Activated T-cell treated with anti-CD3 and anti-CD28 coated beads, Interleukin-2, amount 50 U/mL, for 4 hours (primary cell): ENCODE data around the gene RHEB. TPM values are rescaled to one million over a fixed set of nuclear protein-coding genes. Genes with fewer than 3 reads are reported as not detected.

Experiments
- ATAC-seq, 2 donors: fragments of 200-7000 bp; cut with Tn5 transposase; one replicate each; pipeline ENCODE4 v1.10.0; 2021
- DNase-seq: peaks from one replicate; pipeline ENCODE4 v3.0.0-alpha.2; 2020
- H3K27me3 Mint-ChIP-seq: one replicate; pipeline ENCODE4 v1.8.0; 2021; ENCODE audit warnings: low read depth, mixed read lengths
- H3K36me3 Mint-ChIP-seq: one replicate; pipeline ENCODE4 v1.8.0; 2022; ENCODE audit warnings: mixed read lengths; ENCODE audit not compliant: insufficient read depth
- H3K4me1 Mint-ChIP-seq: one replicate; pipeline ENCODE4 v1.8.0; 2021; ENCODE audit warnings: low read depth, mixed read lengths
- H3K4me3 Mint-ChIP-seq: one replicate; pipeline ENCODE4 v1.8.0; 2021; ENCODE audit warnings: mild to moderate bottlenecking, moderate library complexity, mixed read lengths
- H3K9me3 Mint-ChIP-seq: one replicate; pipeline ENCODE4 v1.8.0; 2021; ENCODE audit warnings: mixed read lengths
- total RNA-seq, 3 donors: library from RNA; stranded (reverse); gene quantifications; one replicate each; pipeline ENCODE4 v1.2.1, GENCODE V29; 2021

Gene RHEB
- total RNA-seq, 3 donors from 2014 or later = 54.9 to 57.4 (median 55.6) TPM

- Mint-ChIP-seq H3K9me3 (no peaks in the 10 kb centered on the region), H3K27me3 (no peaks in the 10 kb centered on the region), H3K4me3 (no peak overlapping the region), H3K4me1 (peaks cover 48% of the 10 kb centered on the region), H3K36me3 (no peaks in the 10 kb centered on the region)
- no peak for DNase-seq
- ATAC-seq = no peak
Observed at GRCh38 chr7:151426904-151427704, 92.6 kb downstream of the RHEB start.

GRCh38 chr7:151426441-151426903 lies 93.2 kb downstream of the RHEB start:
- no peak overlapping the region for H3K4me3 Mint-ChIP-seq
- DNase-seq (no peak), ATAC-seq (no peak)
- H3K9me3 Mint-ChIP-seq = no peaks in the 10 kb centered on the region
- no peaks in the 10 kb centered on the region for H3K36me3 Mint-ChIP-seq
- H3K27me3 Mint-ChIP-seq = no peaks in the 10 kb centered on the region
- H3K4me1 Mint-ChIP-seq = peaks cover 41% of the 10 kb centered on the region

GRCh38 chr7:151425670-151426440 lies 93.8 kb downstream of the RHEB start:
- ATAC-seq = no peak
- Mint-ChIP-seq H3K4me3 (no peak overlapping the region), H3K36me3 (no peaks in the 10 kb centered on the region), H3K9me3 (no peaks in the 10 kb centered on the region), H3K27me3 (no peaks in the 10 kb centered on the region), H3K4me1 (peaks cover 38% of the 10 kb centered on the region)
- DNase-seq = no peak

GRCh38 chr7:151424799-151425198 lies 94.9 kb downstream of the RHEB start:
- Mint-ChIP-seq H3K4me1 (peaks cover 29% of the 10 kb centered on the region), H3K9me3 (no peaks in the 10 kb centered on the region), H3K27me3 (no peaks in the 10 kb centered on the region), H3K36me3 (no peaks in the 10 kb centered on the region), H3K4me3 (no peak overlapping the region)
- ATAC-seq (no peak), DNase-seq (no peak)

GRCh38 chr7:151423936-151424335 lies 95.8 kb downstream of the RHEB start:
- DNase-seq (no peak), ATAC-seq (no peak)
- Mint-ChIP-seq H3K36me3 (no peaks in the 10 kb centered on the region), H3K27me3 (no peaks in the 10 kb centered on the region), H3K4me3 (no peak overlapping the region), H3K4me1 (peaks cover 21% of the 10 kb centered on the region), H3K9me3 (no peaks in the 10 kb centered on the region)

- ATAC-seq = no peak
Observed at GRCh38 chr7:151423226-151423625, 96.5 kb downstream of the RHEB start.

GRCh38 chr7:151422212-151422611 lies 97.5 kb downstream of the RHEB start:
- ATAC-seq = no peak
- Mint-ChIP-seq H3K4me1 (peaks cover 5% of the 10 kb centered on the region), H3K4me3 (no peak overlapping the region)

More at GRCh38 chr7:151423226-151423625, 96.5 kb downstream of the RHEB start:
- peaks cover 13% of the 10 kb centered on the region for H3K4me1 Mint-ChIP-seq
- H3K9me3 Mint-ChIP-seq = peaks cover 2% of the 10 kb centered on the region
- no peaks in the 10 kb centered on the region for H3K36me3 Mint-ChIP-seq
- no peaks in the 10 kb centered on the region for H3K27me3 Mint-ChIP-seq
- no peak for DNase-seq
- no peak overlapping the region for H3K4me3 Mint-ChIP-seq

GRCh38 chr7:151420144-151420543 lies 99.6 kb downstream of the RHEB start:
- ATAC-seq (no peak), DNase-seq (no peak)
- peaks cover 5% of the 10 kb centered on the region for H3K9me3 Mint-ChIP-seq

More at GRCh38 chr7:151422212-151422611, 97.5 kb downstream of the RHEB start:
- no peaks in the 10 kb centered on the region for H3K36me3 Mint-ChIP-seq
- no peak for DNase-seq
- H3K27me3 Mint-ChIP-seq = no peaks in the 10 kb centered on the region
- peaks cover 5% of the 10 kb centered on the region for H3K9me3 Mint-ChIP-seq

GRCh38 chr7:151416941-151417315 lies 102.8 kb downstream of the RHEB start:
- Mint-ChIP-seq H3K4me3 (no peak overlapping the region), H3K9me3 (peaks cover 10% of the 10 kb centered on the region), H3K27me3 (peaks cover 5% of the 10 kb centered on the region), H3K36me3 (no peaks in the 10 kb centered on the region), H3K4me1 (peaks cover 34% of the 10 kb centered on the region)
- ATAC-seq (no peak), DNase-seq (no peak)

More at GRCh38 chr7:151420144-151420543, 99.6 kb downstream of the RHEB start:
- no peak overlapping the region for H3K4me3 Mint-ChIP-seq
- H3K4me1 Mint-ChIP-seq = peaks cover 6% of the 10 kb centered on the region
- H3K36me3 Mint-ChIP-seq = no peaks in the 10 kb centered on the region
- H3K27me3 Mint-ChIP-seq = no peaks in the 10 kb centered on the region

- H3K4me1 Mint-ChIP-seq = peaks cover 37% of the 10 kb centered on the region
- H3K27me3 Mint-ChIP-seq = peaks cover 11% of the 10 kb centered on the region
- peaks cover 10% of the 10 kb centered on the region for H3K9me3 Mint-ChIP-seq
- no peak overlapping the region for H3K4me3 Mint-ChIP-seq
- H3K36me3 Mint-ChIP-seq = no peaks in the 10 kb centered on the region
- DNase-seq (no peak), ATAC-seq (no peak)
Observed at GRCh38 chr7:151416112-151416940, 103.4 kb downstream of the RHEB start.

Other genes with a start within 250 kb of the RHEB start
- 10 to 100 TPM; 25.9 to 26.9 (median 26.5) TPM for gene NUB1, start 178.1 kb downstream of the RHEB start, total RNA-seq
- gene WDR86, start 109.9 kb downstream of the RHEB start, total RNA-seq = under 1 TPM; 0.27 to 0.46 (median 0.37) TPM
- not detected for gene CRYGN, start 79.8 kb downstream of the RHEB start, total RNA-seq